NCI-H2029 treated with DMSO at 0.1 percent for 48 hours (cell line): ENCODE results near the gene DEFB131B.
A peak's percentile ranks its signal among the peaks of the same experiment; 100 is the strongest.
"Not testable (repeated sequence)": the region's sequence is repeated elsewhere in the genome, so short reads cannot be mapped to it uniquely, and the experiment has no call there.

Experiments
- DNase-seq: peaks from one replicate; lab custom pipeline; 2025; lab: John Stamatoyannopoulos, UW

Gene DEFB131B

DNA sequence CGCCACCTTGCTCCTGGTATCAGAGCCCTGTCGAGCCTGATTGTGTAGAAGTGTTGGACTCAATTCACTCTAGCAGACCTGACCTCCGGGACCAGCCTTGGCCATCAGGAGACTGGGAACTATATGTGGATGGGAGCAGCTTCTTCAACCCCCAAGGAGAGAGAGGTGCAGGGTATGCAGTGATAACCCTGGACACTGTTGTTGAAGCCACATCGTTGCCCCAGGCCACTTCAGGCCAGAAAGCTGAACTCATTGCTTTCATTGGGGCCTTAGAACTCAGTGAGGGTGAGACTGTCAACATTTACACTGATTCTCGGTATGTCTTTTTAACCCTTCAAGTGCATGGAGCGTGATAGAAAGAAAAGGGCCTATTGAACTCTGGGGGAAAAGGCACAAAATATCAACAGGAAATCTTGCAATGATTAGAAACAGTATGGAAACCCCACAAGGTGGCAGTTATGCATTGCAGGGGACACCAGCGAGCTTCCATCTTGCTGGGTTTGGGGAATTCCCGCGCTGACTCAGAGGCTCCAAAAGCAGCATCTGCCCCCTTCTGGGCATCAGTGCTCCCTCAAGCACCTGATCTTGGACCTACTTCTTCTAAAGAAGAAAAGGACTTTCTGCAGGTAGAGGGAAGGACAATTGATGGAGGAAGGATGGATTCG is 33.2 kb downstream of the DEFB131B start:
- not testable (repeated sequence) for DNase-seq

GRCh38 chr11:71911986-71912340 is 33.7 kb downstream of the DEFB131B start:
- not testable (repeated sequence) for DNase-seq

GRCh38 chr11:71913756-71914526 is 35.7 kb downstream of the DEFB131B start:
- no peak for DNase-seq

DNA sequence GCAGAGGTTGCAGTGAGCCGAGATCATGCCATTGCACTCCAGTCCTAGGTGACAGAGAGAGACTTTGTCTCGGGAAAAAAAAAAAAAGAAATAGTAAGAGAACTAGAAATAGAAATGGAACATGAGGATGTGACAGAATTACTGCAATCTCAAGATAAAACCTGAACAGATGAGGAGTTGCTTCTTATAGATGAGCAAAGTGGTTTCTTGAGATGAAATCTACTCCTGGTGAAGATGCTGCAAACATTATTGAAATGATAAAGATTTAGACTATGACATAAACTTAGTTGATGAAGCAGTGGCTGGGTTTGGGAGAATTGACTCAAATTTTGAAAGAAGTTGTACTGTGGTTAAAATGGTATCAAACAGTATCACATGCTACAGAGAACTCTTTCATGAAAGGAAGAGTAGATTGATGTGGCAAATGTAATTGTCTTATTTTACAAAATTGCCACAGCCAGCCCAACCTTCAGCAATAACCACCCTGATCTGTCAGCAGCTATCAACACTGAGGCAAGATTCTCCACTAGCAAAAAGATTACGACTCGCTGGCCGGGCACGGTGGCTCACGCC is 36.5 kb downstream of the DEFB131B start:
- no peak for DNase-seq

- DNase-seq: no peak
Measured at GRCh38 chr11:71917646-71918140, 39.4 kb downstream of the DEFB131B start.

DNA sequence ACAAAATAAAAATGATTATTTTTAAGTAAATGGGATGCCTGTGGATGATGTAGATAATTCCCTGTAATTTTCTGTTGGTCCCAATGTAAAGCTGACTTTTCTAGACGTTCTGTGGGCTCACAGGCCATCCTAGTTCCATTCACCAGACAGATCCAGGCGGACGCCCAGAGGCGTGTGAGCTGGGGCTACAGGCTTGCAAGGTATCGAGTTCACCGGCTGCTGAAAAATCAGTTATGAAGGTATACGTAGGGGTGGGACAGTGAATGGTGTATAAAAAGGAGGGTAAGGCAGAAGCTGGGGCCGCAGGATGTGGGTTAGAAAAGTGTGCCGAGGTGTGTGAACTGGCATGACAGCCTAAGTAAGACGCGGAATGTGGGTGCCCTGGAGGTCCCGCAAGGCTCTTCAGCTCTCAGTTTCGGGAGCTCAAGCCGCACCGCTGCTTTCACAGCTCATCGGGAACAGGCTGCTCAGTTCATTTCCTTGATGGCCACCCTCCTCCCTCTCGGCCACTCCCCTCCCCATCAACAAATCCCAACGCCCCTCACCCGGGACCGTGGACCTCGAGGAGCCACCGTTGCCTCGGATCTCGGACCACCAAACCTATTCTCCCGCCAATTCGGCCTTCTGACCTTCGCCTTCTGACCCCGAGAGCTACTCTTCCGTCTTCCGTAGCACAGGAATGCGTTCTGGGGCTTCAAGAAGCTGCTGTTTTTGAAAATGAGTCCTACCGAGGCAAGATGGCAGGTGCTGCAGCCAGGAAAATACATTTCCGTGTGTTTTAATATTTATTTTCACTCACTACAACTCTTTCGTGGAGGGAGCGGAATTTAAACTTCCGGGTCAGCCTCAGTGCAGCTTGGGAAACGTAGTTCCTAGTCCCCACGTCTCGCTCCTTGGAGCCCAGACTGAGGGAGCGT is 49.8 kb downstream of the DEFB131B start, which contains the start of gene XNDC1N:
Gene XNDC1N (minus strand): TSS at position 775 of the 917 bp plus-strand sequence. CDS start 5,241 bp downstream, outside the sequence.
- DNase-seq: peak; percentile 79

DNA sequence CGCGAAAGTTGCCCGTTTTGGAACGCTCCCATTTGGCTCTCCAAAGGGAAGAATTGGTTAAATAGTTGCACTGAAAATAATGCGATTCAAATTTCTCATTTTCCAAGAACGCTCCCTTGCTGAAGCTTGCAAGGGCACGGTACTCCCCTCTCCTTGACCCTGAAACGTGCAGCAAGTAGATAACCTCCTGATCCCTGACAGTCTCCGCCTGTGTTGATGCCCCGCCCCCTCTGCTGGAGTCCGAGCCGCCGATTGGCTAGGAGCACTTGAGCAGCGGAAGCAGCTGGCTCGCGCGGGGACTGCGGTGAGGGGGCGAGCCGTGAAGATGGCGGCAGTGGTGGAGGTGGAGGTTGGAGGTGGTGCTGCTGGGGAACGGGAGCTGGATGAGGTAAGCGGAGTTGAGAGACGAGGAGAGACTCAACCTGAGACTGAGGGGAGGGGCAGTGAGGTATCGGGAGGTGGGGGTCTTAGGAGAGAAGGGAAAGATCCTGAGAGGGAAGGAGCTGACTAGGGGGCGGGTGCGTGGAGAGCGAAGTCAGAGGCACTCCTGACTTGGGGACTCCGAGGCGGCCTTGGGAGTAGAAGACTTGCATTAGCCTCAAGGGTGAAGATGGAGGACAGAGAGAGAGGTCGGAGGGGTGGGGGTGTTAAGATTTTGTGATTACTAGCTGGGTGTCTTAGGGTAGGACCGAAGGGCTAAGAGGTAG is 50.6 kb downstream of the DEFB131B start, which contains the start of gene RNF121:
Gene RNF121 (plus strand): TSS at position 310 of the 707 bp plus-strand sequence. CDS start 16 bp downstream, at position 326.
- DNase-seq: peak; percentile 86

DNA sequence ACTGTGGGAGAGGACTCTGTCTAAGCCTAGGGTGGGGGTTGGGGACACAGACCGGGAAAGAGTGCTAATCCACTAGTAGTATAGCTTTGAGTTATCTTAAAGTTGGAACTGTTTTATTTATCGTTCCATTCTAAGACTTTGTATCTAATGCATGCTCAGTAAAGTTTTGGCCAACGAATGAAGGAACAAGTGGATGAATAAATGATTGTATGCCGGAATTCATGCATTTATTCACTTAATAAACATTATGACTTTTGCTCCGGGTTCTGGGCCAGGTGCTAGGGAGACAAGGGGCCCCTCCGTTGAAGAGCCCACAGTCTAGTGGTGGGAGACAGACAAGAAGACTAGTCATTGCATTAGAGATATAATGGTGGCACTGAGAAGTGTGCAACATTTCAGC is 51.2 kb downstream of the DEFB131B start:
- DNase-seq: no peak

DNA sequence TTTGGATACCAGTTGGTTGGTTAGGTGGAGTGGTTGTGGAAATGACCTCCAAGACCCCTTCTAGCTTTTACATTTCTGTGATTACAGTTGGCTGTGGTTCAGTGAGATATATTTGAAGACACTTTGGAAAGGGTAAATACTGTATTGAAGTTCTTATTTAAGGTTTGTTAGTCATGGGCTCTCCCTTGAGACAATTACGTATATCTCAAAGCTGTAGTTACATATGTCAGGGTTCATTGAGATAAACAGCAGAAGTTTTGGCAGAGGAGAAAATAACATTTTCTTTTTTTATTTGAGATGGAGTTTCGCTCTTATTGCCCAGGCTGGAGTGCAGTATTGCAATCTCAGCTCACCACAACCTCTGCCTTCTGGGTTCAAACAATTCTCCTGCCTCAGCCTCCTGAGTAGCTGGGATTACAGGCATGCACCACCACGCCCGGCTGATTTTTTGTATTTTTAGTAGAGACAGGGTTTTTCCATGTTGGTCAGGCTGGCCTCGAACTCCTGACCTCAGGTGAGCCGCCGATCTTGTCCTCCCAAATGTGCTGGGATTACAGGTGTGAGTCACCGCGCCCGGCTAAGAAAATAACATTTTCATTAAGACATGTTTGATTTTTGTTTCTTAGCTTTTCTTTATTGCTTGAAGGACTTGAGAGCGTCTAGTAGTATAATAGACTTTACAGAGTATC is 52.4 kb downstream of the DEFB131B start:
- no peak for DNase-seq

DNA sequence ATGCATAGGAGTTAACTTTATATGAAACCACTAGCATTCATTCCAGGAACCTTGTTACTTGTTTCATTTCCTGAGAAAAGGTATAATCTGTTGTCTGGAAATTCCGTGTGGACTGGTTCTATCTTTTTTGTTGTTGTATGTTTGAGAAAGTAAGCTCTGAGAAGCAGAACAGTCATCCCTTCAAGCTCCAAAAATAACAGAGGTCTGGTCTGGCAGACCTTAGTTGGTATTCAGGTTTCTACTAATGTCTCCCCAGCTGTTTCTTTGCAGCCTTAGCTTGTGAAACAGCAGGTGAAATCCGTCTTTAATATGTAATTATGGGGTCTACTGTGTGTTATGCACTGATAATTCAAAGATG is 53.0 kb downstream of the DEFB131B start:
- no peak for DNase-seq

DNA sequence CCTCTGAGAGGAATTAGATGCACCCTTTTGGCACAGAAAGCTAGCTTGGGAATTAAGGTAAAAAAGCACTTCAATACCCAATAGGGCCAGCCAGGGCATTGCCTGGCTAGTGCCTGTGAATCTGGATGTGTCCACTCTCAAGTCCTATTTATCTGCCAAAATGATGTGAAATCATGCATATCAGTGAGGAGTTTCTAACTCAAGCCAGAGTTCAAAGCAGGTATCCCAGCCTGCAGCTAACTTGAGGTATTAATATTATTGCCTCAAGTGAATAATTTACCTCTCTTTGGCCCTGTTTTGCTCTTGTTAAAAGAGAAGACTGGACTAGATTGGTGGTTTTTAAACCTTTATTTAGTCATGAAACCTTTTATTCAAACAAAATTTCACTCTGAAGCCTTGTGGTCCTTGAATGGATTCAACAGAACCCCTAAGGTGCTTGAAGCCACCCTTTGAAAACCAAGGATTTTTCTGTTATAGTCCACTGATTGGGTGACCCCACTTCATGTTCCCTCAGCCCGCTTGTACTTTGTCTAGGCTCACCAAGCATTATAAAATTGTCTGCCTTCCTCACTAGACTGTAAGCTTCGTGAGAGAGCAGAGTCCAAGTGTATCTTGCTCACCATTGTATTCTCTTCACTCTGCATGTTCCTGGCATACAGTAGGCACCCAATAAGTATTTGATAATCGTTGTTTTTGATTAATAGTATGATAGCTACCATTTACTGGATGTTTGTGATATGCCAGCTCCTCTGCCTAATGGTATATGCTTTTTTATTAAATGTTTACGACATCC is 55.1 kb downstream of the DEFB131B start:
- no peak for DNase-seq
